Activated CD8-positive, alpha-beta memory T cell treated with anti-CD3 and anti-CD28 coated beads for 36 hours (primary cell): ENCODE results near the gene FOLH1. TPM values are rescaled to one million over a fixed set of nuclear protein-coding genes. Genes with fewer than 3 reads are reported as not detected.
"Not testable (repeated sequence)": the region's sequence is repeated elsewhere in the genome, so short reads cannot be mapped to it uniquely, and the experiment has no call there.

ENCODE experiments used
- CTCF ChIA-PET: fragments of 350-600 bp; sonication (Branson Sonifier 250); formaldehyde crosslinking; loops from one replicate; lab custom pipeline; 2021; ENCODE audit warnings: antibody characterized with exemption; lab: Charles Lee
- POLR2A ChIA-PET: fragments of 350-600 bp; sonication (Branson Sonifier 250); formaldehyde crosslinking; loops from one replicate; lab custom pipeline; 2021; ENCODE audit warnings: antibody characterized with exemption; lab: Charles Lee
- total RNA-seq, 2 experiments: library from RNA; stranded (reverse); gene quantifications; one replicate each; pipeline ENCODE4 v1.2.3, GENCODE V29; 2021

The FOLH1 gene
- total RNA-seq, 2 experiments from 2014 or later: not detected

DNA sequence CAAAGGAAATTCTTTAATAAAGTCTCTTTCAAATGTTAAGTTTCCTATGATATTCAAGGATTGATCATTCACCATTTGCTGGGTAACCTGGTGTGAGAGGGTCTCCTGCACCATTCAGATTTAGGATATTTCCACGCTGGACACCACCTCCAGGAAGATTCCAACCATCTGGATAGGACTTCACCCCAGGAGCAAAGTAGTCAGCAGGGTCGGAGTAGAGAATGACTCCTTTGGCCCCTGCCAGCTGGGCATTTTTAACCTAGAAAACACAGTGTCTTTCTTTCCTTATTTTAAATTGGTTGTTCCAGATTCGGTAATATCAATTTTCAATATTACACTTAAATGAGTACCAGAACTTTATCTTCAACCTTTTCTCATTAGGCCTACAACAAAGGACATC is 22.8 kb downstream of the FOLH1 start:
- CTCF ChIA-PET, POLR2A ChIA-PET: not testable (repeated sequence)

DNA sequence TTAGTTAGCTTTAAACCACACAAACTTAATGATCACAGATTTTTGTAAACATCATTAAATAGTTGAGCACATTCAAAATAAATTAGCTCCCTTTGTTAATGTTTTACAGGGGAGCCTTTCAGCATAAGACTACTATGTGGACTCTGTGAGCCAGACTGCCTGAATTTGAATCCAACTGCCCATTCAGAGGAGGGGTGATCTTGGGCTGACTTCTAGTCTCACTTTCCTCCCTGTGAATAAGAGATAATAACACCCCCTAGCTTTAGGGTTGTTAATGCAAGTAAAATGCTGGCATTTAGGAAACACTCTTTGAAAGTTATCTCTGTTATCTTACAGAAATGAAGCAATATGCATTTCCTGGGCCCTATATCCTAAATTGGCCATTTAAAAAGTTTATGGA is 23.6 kb downstream of the FOLH1 start:
- CTCF ChIA-PET, POLR2A ChIA-PET: not testable (repeated sequence)

DNA sequence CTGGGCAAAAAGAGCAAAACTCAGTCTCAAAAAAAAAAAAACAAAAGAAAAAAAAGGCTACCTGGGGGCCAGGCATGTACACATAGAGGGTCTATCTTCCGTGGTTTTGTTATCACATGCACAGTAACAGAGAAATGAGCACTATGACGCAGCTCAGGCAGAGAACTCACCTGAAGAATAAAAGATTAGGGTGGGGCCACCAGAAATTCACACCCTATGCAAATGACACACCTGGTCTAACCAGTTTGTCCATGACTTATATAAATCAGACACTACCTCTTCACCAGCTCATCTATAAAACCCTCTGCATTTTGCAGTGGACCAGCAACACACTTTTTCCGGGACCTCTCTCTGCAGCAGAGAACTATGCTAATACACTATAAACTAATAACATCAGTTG is 30.5 kb downstream of the FOLH1 start:
- POLR2A ChIA-PET, CTCF ChIA-PET: not testable (repeated sequence)

DNA sequence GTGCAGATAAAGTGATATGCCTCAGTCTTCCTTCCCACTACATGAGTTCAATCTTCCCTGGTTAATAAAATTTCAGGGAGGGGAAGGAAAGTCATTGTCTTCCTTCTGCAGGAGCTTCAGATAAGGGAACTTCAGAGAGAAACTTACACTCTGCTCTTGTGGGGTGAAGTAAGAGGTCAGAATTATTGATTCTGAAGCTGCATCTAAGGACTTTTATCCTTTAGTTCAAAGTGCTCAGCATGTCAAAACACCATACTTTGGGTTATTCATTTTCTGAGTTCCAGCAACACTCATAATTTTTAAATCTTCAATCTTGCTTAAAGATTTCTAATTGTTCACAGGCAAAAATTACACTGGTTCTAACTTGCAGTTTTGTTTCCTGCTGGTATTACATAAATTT is 33.0 kb downstream of the FOLH1 start:
- CTCF ChIA-PET, POLR2A ChIA-PET: not testable (repeated sequence)

DNA sequence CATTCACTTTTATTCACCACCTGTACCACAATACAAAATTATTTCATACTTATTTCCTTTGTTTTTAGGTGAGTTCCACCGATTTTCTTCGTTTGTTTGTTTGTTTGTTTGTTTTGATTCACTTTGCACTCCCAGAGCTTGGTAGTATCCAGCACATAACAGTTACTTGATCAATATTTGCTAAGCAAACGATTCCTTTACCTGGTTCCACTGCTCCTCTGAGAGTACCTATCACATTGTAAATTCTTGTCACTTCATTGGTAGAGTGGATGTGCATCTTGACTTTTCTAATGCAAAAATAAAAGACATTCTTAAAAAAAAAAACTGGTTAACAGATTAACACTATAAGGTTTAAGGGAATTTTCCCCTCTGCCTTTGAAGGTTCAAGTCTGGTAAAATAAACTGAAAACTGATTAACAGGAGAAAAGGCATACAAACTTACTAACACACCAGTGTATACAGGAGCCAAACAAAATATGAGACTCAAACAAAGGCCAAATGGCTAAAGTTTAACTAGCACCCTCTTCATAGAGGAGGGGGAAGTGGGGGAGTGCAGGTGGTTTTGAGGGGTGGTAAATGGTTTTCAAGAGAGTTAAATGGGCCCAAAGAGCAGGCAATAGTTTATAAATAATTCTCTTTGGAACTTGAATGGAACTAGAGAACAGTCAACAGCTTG is 33.6 kb downstream of the FOLH1 start:
- CTCF ChIA-PET, POLR2A ChIA-PET: not testable (repeated sequence)

DNA sequence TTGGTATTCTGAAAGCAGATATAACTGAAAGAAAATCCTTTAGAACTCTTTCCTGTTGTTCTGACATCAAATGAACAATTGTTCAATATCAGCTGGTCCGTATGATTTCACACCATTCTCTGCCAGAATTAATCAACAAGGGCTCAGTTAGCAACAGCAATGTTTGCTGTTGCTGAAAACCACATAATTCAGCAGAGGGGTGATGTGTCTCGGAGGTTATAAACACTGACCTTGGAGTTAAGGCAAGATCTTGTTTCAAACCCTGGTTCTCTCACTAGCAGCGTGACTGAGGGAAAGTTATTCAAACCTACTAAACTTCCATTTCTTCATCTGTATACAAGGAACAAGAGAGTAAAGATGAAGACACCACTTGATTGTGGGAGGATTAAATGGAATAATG is 36.8 kb downstream of the FOLH1 start:
- CTCF ChIA-PET, POLR2A ChIA-PET: not testable (repeated sequence)

DNA sequence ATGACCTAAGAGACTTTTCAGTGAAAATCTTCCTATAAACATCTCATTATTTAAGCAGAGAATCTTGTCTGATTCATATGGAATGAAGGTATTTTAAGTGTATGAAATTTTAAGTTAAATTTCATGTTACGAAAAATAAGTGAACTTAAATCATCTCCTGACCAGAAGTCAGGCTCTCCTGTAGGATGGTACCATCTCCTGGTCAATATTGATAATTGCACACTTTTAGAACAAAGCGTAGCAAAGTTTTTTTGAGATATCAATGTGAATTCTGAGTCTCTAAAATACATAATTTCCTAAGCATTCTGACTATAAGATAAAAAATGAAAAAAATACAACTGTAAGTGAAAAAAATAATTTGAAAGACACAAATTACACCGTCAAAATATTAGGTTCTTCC is 38.8 kb downstream of the FOLH1 start:
- CTCF ChIA-PET, POLR2A ChIA-PET: not testable (repeated sequence)

DNA sequence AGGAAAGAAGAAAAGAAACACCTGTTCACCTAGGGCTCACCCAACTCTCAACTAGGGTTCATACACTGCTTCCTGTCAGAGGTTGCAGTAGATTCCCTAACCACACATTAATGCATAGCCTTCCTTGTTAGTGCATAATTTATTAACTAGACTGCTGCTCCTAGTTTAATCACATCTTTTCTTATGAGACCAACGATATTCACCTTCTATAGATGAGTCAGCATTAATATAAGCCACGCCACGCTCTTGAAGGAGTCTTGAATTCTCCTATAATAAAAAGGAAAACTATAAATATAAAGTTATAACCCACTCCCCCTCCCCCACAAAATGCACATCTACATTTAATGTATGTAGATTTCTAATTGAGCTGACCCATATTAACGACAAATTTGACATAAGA is 39.4 kb downstream of the FOLH1 start:
- CTCF ChIA-PET, POLR2A ChIA-PET: not testable (repeated sequence)

DNA sequence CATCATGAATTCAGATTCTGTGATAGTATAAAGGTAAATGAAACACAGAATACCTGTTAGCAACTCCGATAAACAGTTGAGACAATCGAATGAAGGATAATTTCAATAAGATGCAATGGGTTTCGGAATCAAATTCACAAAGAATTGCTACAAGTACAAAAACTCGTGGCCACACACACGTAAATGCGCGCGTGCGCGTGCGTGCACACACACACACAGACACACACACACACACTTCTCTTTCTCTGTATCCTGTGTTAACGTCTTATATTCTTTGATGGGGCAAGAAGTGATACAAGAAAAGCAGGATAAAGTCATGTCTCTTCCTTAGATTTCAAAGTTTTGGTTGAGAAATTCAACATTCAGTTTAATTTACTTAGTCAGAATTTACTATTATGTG is 57.2 kb downstream of the FOLH1 start:
- ChIA-PET POLR2A (no interaction called here), CTCF (no interaction called here)

DNA sequence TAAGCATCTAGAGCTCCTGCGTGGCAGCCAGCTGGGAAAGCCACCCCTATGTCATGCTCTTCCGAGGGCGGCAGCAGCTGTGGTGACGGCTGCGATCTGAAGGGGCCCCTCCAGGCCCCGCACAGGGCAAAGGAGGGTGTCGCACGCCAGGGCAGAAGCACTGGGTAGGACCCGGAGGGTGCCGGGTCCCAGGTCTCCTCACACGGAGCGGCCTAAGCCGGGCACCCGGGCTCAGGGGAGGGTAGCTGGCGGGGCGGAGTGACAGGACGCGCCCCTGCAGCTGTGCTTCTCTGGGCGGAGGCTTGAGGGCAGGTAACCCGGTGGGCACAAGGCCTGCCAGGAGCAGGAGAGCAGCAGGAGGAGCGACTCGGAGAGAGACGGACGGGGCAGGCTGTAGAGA is 106.0 kb downstream of the FOLH1 start:
- CTCF ChIA-PET, POLR2A ChIA-PET: not testable (repeated sequence)

Other genes starting within 250 kb of the FOLH1 start
- gene TRIM51G, start 224.7 kb downstream of the FOLH1 start, total RNA-seq: not detected
- not detected for gene TRIM49B, start 179.8 kb downstream of the FOLH1 start, total RNA-seq
- not detected for gene TRIM64C, start 149.5 kb downstream of the FOLH1 start, total RNA-seq